NCI-H345 (cell line): Measurements from ENCODE around the gene FGF9.

Experiments used
- DNase-seq: peaks from one replicate; lab custom pipeline; 2025; lab: John Stamatoyannopoulos, UW

The FGF9 gene

GRCh38 chr13:21674490-21675009, 3.7 kb downstream of the FGF9 start:
- DNase-seq = peak; percentile 54

DNA sequence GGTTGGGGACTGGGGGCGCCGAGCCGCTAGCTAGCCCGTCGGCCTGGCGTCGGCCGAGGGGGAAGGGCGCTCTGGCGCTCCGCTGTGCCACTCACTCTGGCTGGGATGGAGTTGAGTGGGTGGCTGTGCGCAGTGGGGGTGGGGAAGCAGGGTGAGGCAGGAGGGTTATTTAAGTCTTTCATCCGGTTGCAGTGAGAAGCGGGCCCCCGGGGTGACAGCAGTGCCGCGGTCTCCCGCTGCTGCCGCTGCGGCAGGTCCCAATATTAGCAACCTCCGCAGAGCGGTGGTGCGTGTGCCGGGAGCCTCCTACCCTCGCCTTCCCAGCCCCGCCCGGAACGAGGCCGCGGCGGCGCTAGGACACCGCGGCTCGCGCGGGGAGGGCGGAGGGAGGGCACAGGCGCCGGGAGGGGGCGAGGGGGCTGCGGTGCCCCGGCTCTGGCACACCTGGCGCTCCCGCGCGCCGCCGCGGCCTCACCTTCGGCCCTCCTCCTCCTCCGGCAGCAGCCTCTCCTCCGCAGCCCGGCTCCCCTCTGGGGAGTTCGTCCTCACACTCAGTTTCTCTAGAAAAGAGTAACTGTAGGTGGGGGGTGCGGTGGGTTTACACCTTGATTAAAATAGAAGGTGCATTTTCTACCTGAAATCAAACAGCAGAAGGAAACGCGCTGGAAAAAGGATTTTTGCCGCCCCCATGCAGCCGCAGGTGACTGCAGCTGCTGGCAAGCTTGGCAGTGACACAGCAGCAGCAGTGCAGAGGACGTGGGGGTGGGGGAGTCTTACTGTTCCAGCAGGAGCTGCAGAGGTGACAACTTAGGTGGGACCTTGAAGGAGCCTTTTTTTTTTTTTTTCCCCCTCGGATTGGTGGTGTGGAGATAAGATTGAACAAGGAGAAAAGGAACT, 4.5 kb downstream of the FGF9 start:
- peak; percentile 83 for DNase-seq

DNA sequence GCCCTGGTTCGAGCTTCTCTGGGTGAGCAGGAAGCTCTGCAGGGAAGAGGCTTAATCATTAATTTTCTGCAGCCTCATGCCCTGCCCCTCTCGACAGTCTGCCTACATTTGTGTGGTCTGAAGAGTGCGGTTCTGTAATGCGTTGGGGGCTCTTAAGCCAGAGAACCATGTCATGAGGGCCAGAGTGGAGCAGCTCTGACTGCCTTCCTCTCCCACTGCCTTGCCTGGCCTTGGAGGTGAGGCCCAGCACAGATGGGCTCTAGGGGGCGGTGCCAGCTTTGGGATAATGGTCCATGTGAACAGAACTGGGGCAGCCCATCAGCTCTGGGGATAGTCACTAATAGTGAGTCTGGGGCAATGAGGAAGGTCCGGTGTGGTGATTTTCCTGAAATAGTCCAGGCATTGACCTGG, 5.7 kb downstream of the FGF9 start:
- DNase-seq = peak; percentile 35

DNA sequence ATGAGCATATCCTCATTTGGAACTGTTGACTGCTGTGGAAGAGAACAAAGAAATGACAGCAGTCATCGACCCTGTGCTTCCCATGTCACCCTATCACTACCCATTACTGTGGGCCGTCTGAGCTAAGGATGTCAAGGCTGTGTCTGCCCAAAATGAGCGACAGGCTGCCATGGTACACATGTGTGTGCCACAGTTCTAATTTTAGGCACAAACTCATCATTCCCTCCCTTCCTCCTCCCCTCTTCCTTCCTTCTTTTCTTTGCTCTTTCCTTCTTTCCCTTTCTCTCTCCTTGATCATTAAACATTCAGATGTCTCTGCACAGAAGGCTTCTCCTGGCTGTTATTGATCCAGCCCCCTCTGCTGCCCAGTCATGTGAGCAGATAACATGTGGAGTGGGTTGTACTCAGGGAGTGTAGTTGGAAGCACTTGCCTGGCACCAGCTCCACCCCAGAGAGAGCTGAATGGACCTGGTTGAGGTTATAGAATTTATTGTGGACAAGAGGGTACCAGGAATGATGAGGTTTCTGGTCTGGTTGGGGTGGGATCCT, 6.3 kb downstream of the FGF9 start:
- DNase-seq = no peak

- no peak for DNase-seq
Measured at GRCh38 chr13:21683034-21683733, 12.3 kb downstream of the FGF9 start.

GRCh38 chr13:21684576-21684975, 13.7 kb downstream of the FGF9 start:
- DNase-seq = no peak

DNA sequence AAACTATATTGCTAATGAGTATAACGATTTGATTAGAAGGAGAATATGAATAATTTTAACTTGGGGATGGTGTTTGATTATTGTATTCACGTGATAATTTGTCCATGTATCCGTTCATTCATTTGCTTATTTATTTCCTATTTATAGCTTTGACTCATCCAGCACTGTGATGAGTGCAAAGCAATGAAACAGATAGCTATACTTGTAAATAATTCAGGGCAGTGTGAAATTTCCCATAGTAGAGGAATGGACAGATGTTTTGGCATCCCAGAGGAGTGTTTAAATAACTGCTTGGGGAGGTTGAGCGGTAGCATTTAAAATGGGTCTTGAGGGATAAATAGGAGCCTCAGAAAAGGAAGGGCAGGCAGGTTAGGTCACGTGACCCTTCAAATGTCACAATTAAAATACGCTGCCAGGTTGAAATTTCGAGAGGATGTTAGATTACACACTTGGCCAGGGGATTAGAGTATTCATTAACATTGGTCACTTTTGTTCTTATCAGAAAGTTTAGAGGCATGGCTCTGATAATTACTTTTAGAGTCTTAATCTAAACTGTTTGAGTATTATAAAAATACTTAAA, 14.7 kb downstream of the FGF9 start:
- DNase-seq = no peak

- no peak for DNase-seq
Measured at GRCh38 chr13:21686751-21687391, 16.0 kb downstream of the FGF9 start.

- peak; percentile 2 for DNase-seq
Measured at GRCh38 chr13:21688056-21688455, 17.2 kb downstream of the FGF9 start.

GRCh38 chr13:21689097-21689496, 18.2 kb downstream of the FGF9 start:
- no peak for DNase-seq

- no peak for DNase-seq
Measured at GRCh38 chr13:21690955-21691354, 20.1 kb downstream of the FGF9 start.

DNA sequence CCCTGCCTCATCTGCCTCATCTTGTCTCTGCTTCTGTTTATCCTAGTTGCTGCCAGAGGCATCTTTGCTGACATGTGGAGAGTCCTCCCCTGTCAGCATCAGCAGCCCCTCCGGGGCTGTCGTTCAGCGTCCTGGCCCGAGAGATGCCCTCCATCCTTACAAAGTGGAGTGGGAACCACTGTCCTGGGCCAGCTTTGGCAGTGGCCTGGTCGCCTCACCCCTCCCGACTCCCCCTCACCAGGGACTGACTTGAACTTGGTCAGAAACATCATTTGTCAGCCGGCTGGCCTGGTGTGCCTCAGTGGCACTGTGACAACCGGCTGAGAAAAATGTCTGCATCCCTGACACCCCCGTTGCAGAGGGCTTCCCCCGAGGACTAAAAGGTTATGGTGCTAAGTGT, 20.6 kb downstream of the FGF9 start:
- no peak for DNase-seq

DNA sequence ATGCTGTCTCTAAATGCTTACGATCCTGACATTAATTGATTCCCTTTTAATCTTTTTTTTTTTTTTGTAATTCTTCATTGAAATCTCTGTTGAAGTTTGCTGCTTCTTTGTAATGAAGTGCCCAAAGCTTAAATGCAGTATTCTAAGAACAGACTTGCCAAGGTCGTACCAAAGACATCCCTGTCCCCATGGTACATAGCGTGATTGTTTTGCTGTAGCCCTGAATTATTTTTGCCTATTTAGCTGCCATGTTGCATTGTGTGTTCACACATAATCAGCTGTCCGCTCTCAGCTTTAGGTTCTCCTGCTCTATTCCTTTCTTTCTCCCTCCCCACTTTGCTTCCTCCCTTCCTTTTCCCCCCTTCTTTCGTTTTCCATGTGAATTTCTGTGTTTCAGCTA, 21.1 kb downstream of the FGF9 start:
- DNase-seq = no peak

- DNase-seq = no peak
Measured at GRCh38 chr13:21694831-21695230, 24.0 kb downstream of the FGF9 start.

DNA sequence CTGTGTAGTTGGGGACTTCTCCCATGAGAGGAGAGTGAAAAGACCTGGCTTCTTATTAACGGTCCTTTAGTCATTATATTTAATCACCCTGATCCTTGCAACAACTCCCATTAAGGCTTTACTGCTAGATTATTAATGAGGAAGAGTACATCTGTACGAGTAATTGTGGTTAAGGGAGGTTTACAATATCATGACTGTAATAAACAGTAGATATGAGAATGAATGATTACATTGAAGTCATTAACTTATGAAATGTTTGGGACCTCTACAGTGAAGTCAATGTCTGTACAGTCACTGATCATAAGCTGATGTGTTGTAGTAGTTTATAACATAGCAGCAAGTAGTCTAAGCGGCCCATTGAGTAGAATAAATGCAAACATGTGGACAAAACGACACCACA, 24.7 kb downstream of the FGF9 start:
- no peak for DNase-seq

GRCh38 chr13:21696865-21697448, 26.1 kb downstream of the FGF9 start:
- DNase-seq = no peak

DNA sequence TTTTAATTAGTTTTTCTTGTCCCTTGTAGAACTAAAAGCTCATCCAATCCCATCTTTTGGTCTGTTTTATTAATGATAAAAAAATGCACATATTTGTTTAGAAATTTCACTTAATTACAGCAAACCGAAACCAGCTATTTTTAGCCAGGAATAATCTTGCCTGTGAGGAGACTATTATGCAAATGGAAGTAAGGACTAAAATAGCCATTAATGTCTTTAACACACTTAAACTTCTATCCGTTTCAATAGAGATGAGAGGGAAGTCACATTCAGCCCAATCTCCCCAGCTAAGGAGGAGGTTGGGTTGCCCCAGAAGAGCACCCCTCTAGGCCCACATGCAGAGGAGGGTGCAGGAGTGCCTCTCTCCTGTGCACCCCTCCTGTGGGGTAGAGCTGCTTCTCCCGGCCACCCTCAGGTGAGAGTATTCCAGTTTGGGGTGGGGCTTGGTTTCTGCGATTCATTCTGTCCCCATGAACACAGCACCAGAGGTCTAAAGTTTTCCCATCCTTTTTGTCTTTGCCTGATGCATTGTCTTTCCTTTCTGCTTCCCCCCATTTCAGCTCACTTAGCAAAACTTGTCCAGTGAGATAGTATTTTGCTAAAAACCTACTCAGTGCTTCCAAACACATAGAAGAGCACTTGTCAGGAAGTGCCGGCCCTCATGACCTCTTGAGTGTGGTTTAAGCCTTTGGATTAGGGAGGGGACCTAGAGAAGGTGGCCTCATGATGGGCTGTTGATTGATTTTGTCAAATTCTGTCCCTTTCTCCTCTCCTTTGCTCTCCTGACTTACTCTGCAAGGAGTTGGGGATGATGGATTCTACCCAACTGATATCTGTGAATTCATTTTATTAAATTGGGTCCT, 28.2 kb downstream of the FGF9 start:
- DNase-seq = no peak

DNA sequence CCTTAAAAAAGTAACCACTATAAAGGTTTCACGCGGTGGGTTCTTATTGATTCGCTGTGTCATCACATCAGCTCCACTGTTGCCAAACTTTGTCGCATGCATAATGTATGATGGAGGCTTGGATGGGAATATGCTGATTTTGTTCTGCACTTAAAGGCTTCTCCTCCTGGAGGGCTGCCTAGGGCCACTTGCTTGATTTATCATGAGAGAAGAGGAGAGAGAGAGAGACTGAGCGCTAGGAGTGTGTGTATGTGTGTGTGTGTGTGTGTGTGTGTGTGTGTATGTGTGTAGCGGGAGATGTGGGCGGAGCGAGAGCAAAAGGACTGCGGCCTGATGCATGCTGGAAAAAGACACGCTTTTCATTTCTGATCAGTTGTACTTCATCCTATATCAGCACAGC, 30.6 kb downstream of the FGF9 start:
- DNase-seq = no peak

GRCh38 chr13:21703846-21704245, 33.0 kb downstream of the FGF9 start:
- DNase-seq = peak; percentile 32

GRCh38 chr13:21707586-21707985, 36.7 kb downstream of the FGF9 start:
- DNase-seq = no peak

- DNase-seq = no peak
Measured at GRCh38 chr13:21709697-21710096, 38.8 kb downstream of the FGF9 start.
